Frontal cortex (tissue), 4 donors: Measurements from ENCODE around the gene AFG1L. TPM values are rescaled to one million over a fixed set of nuclear protein-coding genes. Genes with fewer than 3 reads are reported as not detected.
"Not testable (repeated sequence)": the region's sequence is repeated elsewhere in the genome, so short reads cannot be mapped to it uniquely, and the experiment has no call there.

Experiments
- DNase-seq, 2 donors: peaks; one replicate each; pipeline ENCODE4 v3.0.0; 2012; ENCODE audit warnings: low spot score in 2 of 2
- FAIRE-seq: peaks from 2 replicates; lab custom pipeline; 2012; peaks lifted over from hg19 to GRCh38; lab: Jason Lieb, UNC
- total RNA-seq: library from RNA; depleted of rRNA; stranded (reverse); fragments of >200 nt; gene quantifications from one replicate; pipeline ENCODE4 v1.2.3, GENCODE V29; 2014
- donor health status: control.
- donor health status: control.
- donor health status: control.

AFG1L gene
- total RNA-seq, 1 donor from 2014 or later: 10.2 TPM

GRCh38 chr6:108341372-108341771 lies 46.5 kb downstream of the AFG1L start:
- FAIRE-seq: no peak

GRCh38 chr6:108343894-108344293 lies 49.0 kb downstream of the AFG1L start:
- DNase-seq (no peak), FAIRE-seq (no peak)

More at GRCh38 chr6:108341372-108341771, 46.5 kb downstream of the AFG1L start:
- DNase-seq: no peak

- no peak for DNase-seq
- FAIRE-seq: no peak
Measured at GRCh38 chr6:108348655-108349349, 53.9 kb downstream of the AFG1L start.

- FAIRE-seq (no peak), DNase-seq (no peak)
Measured at GRCh38 chr6:108350528-108350927, 55.7 kb downstream of the AFG1L start.

GRCh38 chr6:108353853-108354252 lies 59.0 kb downstream of the AFG1L start:
- DNase-seq: no peak
- no peak for FAIRE-seq

- FAIRE-seq: no peak
- no peak for DNase-seq
Measured at GRCh38 chr6:108355120-108355519, 60.3 kb downstream of the AFG1L start.

- DNase-seq: no peak
- no peak for FAIRE-seq
Measured at GRCh38 chr6:108355890-108356289, 61.0 kb downstream of the AFG1L start.

- no peak for DNase-seq
- no peak for FAIRE-seq
Measured at GRCh38 chr6:108359901-108360882, 65.3 kb downstream of the AFG1L start.

- FAIRE-seq: no peak
- no peak for DNase-seq
Measured at GRCh38 chr6:108360919-108361311, 66.1 kb downstream of the AFG1L start.

GRCh38 chr6:108361312-108361932 lies 66.6 kb downstream of the AFG1L start:
- DNase-seq (no peak), FAIRE-seq (no peak)

- FAIRE-seq (no peak), DNase-seq (no peak)
Measured at GRCh38 chr6:108362455-108362854, 67.6 kb downstream of the AFG1L start.

- DNase-seq: no peak
- no peak for FAIRE-seq
Measured at GRCh38 chr6:108363113-108363512, 68.3 kb downstream of the AFG1L start.

GRCh38 chr6:108363889-108364313 lies 69.0 kb downstream of the AFG1L start:
- FAIRE-seq (no peak), DNase-seq (no peak)

GRCh38 chr6:108364470-108364869 lies 69.6 kb downstream of the AFG1L start:
- DNase-seq (no peak), FAIRE-seq (no peak)

GRCh38 chr6:108365478-108365877 lies 70.6 kb downstream of the AFG1L start:
- FAIRE-seq (no peak), DNase-seq (no peak)

- DNase-seq (no peak), FAIRE-seq (no peak)
Measured at GRCh38 chr6:108366236-108366635, 71.4 kb downstream of the AFG1L start.

GRCh38 chr6:108368431-108369030 lies 73.7 kb downstream of the AFG1L start:
- DNase-seq (no peak), FAIRE-seq (no peak)

- no peak for FAIRE-seq
- no peak for DNase-seq
Measured at GRCh38 chr6:108380876-108381275, 86.0 kb downstream of the AFG1L start.

- FAIRE-seq (no peak), DNase-seq (no peak)
Measured at GRCh38 chr6:108383981-108384380, 89.1 kb downstream of the AFG1L start.

- FAIRE-seq, DNase-seq: not testable (repeated sequence)
Measured at GRCh38 chr6:108389190-108389589, 94.3 kb downstream of the AFG1L start.
